ENCODE data around the gene USP32.

DNA sequence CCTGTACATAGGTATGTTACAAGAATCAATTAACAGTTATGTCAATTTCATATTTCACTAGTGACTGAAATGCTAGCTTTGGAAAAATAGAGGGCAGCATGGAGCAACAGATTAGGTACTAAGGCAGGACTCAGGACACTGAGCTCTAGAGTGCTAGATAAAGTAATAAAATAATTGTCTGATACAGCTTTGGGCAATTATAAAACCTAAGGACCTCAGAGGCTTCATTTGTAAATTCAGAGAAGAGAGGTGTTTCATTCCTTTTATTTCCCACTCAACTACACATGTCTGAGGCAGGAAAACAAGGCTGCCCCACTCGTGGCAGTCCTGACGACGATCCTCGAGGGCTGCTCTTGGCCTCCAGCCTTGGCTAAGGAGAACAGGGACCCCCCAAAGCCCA lies 160.7 kb downstream of the USP32 start:
- no peak for TF ChIP-seq POLR2A (IDR thresholded peaks at IDR 0.05; ENCODE audit: low read depth, low read length)
- no peak for TF ChIP-seq TAF1 (IDR thresholded peaks at IDR 0.05; ENCODE audit: borderline replicate concordance, low read depth, low read length)

Measured in GM12892 (cell line).